Measurements from ENCODE around the gene JMJD8.

JMJD8 gene

DNA sequence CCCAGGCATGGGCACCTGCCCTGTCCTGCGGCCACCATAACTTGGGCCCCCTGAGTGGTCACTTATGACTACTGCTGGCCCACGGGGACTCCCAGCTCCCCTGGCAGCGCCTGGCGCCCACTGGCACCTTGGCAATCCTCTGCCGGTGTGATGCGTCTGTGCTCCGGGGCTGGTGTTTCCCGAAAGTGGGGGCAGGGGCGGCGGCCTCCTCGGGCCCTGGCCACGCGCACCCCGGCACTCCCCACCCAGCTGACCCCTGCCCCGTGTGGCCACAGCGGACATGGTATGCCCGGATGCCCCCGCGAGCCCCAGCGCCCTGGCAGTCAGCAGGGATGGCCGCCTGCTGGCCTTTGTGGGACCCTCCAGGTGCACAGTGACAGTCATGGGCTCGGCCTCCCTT, 26.6 kb downstream of the JMJD8 start:
- TF ChIP-seq, protein P1, sequence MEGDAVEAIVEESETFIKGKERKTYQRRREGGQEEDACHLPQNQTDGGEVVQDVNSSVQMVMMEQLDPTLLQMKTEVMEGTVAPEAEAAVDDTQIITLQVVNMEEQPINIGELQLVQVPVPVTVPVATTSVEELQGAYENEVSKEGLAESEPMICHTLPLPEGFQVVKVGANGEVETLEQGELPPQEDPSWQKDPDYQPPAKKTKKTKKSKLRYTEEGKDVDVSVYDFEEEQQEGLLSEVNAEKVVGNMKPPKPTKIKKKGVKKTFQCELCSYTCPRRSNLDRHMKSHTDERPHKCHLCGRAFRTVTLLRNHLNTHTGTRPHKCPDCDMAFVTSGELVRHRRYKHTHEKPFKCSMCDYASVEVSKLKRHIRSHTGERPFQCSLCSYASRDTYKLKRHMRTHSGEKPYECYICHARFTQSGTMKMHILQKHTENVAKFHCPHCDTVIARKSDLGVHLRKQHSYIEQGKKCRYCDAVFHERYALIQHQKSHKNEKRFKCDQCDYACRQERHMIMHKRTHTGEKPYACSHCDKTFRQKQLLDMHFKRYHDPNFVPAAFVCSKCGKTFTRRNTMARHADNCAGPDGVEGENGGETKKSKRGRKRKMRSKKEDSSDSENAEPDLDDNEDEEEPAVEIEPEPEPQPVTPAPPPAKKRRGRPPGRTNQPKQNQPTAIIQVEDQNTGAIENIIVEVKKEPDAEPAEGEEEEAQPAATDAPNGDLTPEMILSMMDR (IDR thresholded peaks at IDR 0.05; ENCODE audit: low read depth, low read length): no peak
- no peak overlapping the region for H3K4me3 ChIP-seq (replicated peaks in 1 of 2; ENCODE audit: low read depth in 2 of 2, low read length in 2 of 2)
- DNase-seq (ENCODE audit: low read depth in 2 of 2): no peak

DNA sequence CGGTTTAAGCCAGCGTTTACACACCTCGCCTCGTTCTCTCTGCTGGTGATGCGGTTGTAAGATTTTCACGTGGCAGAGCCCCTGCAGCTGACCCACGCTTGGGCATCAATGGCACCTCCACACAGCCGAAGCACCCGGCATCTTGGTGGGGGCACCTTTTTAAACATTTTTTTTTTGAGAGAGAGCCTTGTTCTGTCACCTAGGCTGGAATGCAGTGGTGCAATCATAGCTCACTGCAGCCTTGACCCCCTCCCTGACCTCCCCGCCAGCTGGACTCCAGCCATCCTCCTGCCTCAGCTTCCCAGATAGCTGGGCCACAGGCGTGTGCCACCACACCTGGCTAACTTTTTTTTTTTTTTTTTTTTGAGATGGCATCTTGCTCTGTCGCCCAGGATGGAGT, 30.1 kb downstream of the JMJD8 start:
- H3K4me3 ChIP-seq (replicated peaks in 1 of 2; ENCODE audit: low read depth in 2 of 2, low read length in 2 of 2): no peak overlapping the region
- no peak for DNase-seq (ENCODE audit: low read depth in 2 of 2)
- TF ChIP-seq, protein P1 (IDR thresholded peaks at IDR 0.05; ENCODE audit: low read depth, low read length): no peak

DNA sequence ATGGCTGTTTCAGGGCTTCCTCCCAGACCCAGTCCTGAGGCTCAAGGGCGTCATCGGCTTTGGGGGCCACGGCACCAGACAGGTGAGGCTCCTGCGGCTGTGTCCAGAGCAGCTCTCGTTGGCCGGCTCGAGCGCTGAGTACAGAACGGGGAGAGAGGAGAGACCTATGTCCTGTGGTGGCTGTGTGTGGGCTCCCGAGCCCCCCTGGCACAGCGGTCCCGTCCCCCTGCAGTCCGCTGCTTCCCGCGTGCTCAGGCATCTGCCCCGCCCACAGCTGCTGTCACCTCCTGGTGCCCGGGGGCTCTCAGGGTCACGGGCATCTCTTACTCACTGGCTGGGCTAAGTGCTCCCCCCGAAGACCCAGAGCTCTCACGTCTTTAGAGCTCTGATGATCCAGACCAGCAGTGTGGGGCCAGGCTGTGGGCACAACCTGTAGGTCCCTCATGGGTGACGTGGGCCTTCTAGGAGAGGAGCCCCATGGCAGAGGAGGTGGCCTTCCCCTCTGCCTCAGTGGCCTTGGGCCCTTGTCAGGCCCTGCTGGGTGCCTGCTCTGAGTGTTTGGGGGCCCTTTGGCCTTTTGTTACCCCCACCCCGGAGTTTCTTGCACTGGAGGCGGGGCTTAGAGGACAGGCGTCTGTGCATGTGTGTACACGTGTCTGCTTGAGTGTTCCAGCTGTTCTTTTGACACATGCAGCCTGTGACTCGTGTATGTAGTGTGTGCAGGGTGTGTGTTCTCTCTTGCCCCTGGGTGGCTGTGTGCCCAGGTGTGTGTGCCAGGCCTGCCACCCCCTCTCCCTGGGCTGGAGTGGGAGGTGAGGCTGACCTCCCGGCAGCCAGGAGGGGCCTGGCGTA, 31.5 kb downstream of the JMJD8 start:
- no peak overlapping the region for H3K4me3 ChIP-seq (replicated peaks in 1 of 2; ENCODE audit: low read depth in 2 of 2, low read length in 2 of 2)
- TF ChIP-seq, protein P1 (IDR thresholded peaks at IDR 0.05; ENCODE audit: low read depth, low read length): no peak
- DNase-seq (ENCODE audit: low read depth in 2 of 2): no peak

DNA sequence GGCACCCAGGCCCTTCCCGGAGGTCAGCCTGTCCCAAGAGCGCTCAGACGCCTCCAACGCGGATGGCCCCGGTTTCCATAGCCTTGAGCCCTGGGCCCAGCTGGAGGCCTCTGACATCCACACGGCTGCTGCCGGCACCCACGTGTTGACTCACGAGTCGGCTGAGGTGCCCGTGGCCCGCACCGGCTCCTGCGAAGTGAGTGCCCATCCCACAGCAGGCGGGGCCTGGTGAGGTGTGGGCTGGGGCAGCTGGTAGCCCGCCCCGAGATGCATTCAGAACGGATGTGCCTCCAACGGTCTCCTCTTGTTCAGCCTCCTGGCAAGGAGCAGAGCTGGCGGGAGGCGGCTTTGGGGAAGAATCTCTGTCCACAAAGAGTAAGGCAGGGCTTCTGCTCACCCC, 32.3 kb downstream of the JMJD8 start:
- no peak overlapping the region for H3K4me3 ChIP-seq (replicated peaks in 1 of 2; ENCODE audit: low read depth in 2 of 2, low read length in 2 of 2)
- DNase-seq (ENCODE audit: low read depth in 2 of 2): no peak
- TF ChIP-seq, protein P1 (IDR thresholded peaks at IDR 0.05; ENCODE audit: low read depth, low read length): no peak

DNA sequence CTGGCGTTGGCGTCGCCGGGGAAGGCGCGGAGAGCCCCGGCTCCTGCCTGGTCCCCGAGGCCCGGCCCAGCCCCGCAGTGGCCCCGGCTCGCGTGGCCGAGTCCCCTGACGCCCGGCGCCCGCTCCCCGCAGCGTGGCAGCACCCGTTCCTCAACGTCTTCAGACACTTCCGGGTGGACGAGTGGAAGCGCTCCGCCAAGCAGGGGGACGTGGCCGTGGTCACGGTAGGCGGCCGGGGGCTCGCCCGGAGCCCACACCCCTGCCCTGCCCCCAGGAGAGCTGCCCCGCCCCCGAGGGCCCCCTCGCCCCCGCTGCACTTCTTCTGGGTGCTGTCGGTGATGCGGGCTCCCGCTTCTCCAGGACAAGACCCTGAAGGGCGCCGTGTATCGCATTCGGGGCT, 34.5 kb downstream of the JMJD8 start:
- H3K4me3 ChIP-seq (replicated peaks in 1 of 2; ENCODE audit: low read depth in 2 of 2, low read length in 2 of 2): peak overlapping the region; percentile 52 to 68
- TF ChIP-seq, protein P1 (IDR thresholded peaks at IDR 0.05; ENCODE audit: low read depth, low read length): no peak
- no peak for DNase-seq (ENCODE audit: low read depth in 2 of 2)

DNA sequence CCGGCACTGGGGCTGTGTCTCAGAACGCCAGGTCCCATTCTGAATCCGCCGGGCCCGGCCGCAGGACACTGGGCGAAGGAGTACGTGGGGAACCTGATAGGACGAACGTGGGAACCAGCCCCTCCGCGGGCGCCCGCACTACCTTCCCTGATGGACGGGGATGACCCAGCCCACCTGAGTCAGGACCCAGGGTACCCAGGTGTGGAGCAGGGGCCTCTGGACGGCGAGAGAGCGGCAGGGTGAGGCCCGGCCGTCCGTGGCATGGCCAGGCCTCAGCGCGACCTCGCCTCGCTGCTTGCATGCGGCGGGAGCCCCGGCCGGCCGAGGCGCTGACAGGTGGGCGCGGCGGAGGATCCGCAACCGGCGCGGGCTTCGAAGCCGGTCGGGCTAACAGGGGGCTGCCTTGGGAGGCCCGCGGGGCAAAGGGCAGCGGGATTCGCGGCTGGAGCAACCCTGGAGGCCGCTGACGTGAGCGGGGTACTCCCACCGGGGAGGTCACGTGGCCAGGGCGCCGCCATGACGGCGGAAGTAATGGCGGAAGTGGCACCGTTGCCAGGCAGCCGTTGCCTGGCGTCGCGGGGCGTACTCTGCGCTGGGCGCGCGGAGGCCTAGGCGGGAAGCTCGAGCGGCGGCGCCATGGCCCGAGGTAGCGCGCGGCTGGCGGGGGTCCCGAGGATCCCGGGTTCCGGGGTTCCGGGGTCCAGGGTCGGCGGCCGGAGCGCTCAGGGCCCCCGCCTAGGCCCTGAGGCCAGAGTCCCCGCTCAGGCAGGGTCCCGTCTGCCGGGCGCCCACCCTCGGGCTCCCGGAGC, 35.1 kb downstream of the JMJD8 start, which contains the start of gene WDR90:
Gene WDR90, plus strand, starts transcription at position 585 of the 809 bp plus-strand sequence. Its CDS starts 52 bp downstream, at position 637.
- peak; percentile 90 to 94 for DNase-seq (ENCODE audit: low read depth in 2 of 2)
- H3K4me3 ChIP-seq (replicated peaks in 1 of 2; ENCODE audit: low read depth in 2 of 2, low read length in 2 of 2): peak within 1 kb of the TSS; percentile 52 to 68
- TF ChIP-seq, protein P1 (IDR thresholded peaks at IDR 0.05; ENCODE audit: low read depth, low read length): no peak

Measured in cardiac fibroblast (primary cell).